ENCODE measurements around the gene RAB5IF. TPM values are rescaled to one million over a fixed set of nuclear protein-coding genes. Genes with fewer than 3 reads are reported as not detected.

The RAB5IF gene
- total RNA-seq, 4 donors from 2014 or later = 12.8 to 37.7 (median 28.5) TPM

DNA sequence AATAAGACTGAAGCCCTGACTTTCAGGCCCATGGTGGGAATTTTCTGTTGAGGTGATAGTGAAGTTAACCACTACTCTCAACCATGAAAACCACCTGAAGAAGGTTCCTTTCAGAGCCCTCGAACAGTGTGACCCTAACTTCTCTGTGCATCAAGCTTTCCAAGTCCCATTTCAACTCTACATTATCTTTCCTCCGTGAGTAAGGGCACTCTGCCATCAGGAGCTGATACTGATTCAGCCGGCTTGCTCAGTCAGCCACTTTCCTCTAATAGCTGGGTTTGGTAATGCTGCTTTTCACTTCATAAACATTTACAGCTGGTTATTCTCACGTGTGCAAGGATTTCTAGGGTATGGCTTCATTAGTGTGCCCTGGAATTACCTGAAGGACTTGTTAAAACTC is 51.2 kb downstream of the RAB5IF start:
- Histone ChIP-seq H3K27ac (no peak overlapping the region), H3K36me3 (no peaks in the 10 kb centered on the region)

DNA sequence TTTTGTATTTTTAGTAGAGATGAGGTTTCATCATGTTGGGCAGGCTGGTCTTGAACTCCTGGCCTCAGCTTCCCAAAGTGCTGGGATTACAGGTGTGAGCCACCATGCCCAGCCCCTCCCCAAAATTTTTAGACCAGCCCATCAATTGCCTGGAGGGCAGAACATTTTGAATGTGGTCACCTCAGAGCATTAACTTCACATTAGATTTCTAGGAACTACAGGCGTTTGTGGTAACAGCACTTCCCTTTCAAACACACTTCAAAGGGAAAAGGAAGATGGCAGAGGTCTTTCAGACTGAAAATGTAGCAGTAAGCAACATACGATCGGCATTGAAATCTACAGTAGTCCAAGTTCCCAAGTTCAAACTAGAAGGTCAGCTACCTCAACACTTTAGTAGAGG is 52.7 kb downstream of the RAB5IF start:
- intact Hi-C loops (cut with DNase I; ENCODE audit: low total_unique reads) = no loop called here
- H3K9me3 ChIP-seq = no peaks in the 10 kb centered on the region
- no peaks in the 10 kb centered on the region for H3K27me3 ChIP-seq
- no peak overlapping the region for H3K4me3 ChIP-seq
- no peak overlapping the region for H3K27ac ChIP-seq
- TF ChIP-seq POLR2A (IDR thresholded peaks at IDR 0.05) = no peak
- TF ChIP-seq, protein P1, sequence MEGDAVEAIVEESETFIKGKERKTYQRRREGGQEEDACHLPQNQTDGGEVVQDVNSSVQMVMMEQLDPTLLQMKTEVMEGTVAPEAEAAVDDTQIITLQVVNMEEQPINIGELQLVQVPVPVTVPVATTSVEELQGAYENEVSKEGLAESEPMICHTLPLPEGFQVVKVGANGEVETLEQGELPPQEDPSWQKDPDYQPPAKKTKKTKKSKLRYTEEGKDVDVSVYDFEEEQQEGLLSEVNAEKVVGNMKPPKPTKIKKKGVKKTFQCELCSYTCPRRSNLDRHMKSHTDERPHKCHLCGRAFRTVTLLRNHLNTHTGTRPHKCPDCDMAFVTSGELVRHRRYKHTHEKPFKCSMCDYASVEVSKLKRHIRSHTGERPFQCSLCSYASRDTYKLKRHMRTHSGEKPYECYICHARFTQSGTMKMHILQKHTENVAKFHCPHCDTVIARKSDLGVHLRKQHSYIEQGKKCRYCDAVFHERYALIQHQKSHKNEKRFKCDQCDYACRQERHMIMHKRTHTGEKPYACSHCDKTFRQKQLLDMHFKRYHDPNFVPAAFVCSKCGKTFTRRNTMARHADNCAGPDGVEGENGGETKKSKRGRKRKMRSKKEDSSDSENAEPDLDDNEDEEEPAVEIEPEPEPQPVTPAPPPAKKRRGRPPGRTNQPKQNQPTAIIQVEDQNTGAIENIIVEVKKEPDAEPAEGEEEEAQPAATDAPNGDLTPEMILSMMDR (IDR thresholded peaks at IDR 0.05) = no peak
- DNase-seq = no peak
- H3K4me1 ChIP-seq = no peaks in the 10 kb centered on the region
- H3K36me3 ChIP-seq = no peaks in the 10 kb centered on the region

More for the DNA sequence above, 51.2 kb downstream of the RAB5IF start:
- H3K9me3 ChIP-seq = no peaks in the 10 kb centered on the region
- no peak for DNase-seq
- intact Hi-C loops (cut with DNase I; ENCODE audit: low total_unique reads) = no loop called here
- no peak for TF ChIP-seq POLR2A (IDR thresholded peaks at IDR 0.05)
- TF ChIP-seq, protein P1 (IDR thresholded peaks at IDR 0.05) = no peak
- H3K4me1 ChIP-seq = no peaks in the 10 kb centered on the region
- H3K4me3 ChIP-seq = no peak overlapping the region
- H3K27me3 ChIP-seq = no peaks in the 10 kb centered on the region

Small RNA genes within 50 kb of the gene (small RNA-seq; reads per million reads assigned to genes)
- not detected for gene RF00017

Other genes starting within 250 kb of the RAB5IF start
- gene MYL9, start 64.3 kb upstream of the RAB5IF start, total RNA-seq = 1,000 to 10,000 TPM in 1 of 4 donors, 100 to 1,000 TPM in 2, 10 to 100 TPM in 1; 18.5 to 1,447 (median 245) TPM
- gene TGIF2, start 32.2 kb upstream of the RAB5IF start, total RNA-seq = 10 to 100 TPM in 2 of 4 donors, 1 to 10 TPM in 2; 3.3 to 35.7 (median 17.7) TPM
- under 1 TPM in 2 of 4 donors, not detected in 2; 0.14 to 0.88 TPM for gene SLA2, start 40.4 kb downstream of the RAB5IF start, total RNA-seq
- gene NDRG3, start 140.3 kb downstream of the RAB5IF start, total RNA-seq = 10 to 100 TPM; 17.9 to 35.0 (median 29.6) TPM
- gene DSN1, start 168.0 kb downstream of the RAB5IF start, total RNA-seq = 10 to 100 TPM in 1 of 4 donors, 1 to 10 TPM in 2, under 1 TPM in 1; 0.29 to 24.3 (median 3.2) TPM